Breast epithelium (tissue), 4 donors: ENCODE results near the gene RBL2. TPM values are rescaled to one million over a fixed set of nuclear protein-coding genes. Genes with fewer than 3 reads are reported as not detected.

ENCODE experiments used
- DNase-seq, 2 donors: peaks; one replicate each; pipeline ENCODE4 v3.0.0-alpha.2; 2019; ENCODE audit warnings: low spot score in 2 of 2
- H3K27ac ChIP-seq, 2 donors: fragments of 200-600 bp; sonication (generic) in 1 of 2; one replicate each; pipeline ENCODE4 v1.5.1; 2016 to 2019; ENCODE audit warnings: mild to moderate bottlenecking in 1 of 2
- H3K27me3 ChIP-seq, 2 donors: fragments of 200-600 bp; sonication (generic) in 1 of 2; one replicate each; pipeline versions ENCODE4 v1.5.1 to v1.6.0; 2017 to 2019; ENCODE audit warnings: control low read depth in 1 of 2, mild to moderate bottlenecking in 1 of 2
- H3K36me3 ChIP-seq: fragments of 200-600 bp; one replicate; pipeline ENCODE4 v1.5.1; 2019
- H3K4me1 ChIP-seq, 2 donors: fragments of 200-600 bp; sonication (generic); one replicate each; pipeline ENCODE4 v1.5.1; 2016 to 2019; ENCODE audit warnings: control low read depth in 1 of 2
- H3K4me3 ChIP-seq, 3 donors: fragments of 200-600 bp; sonication (generic); 1 replicate in 2 of 3; 2 replicates in 1 of 3; pipeline ENCODE4 v1.5.1; 2016 to 2019; ENCODE audit warnings: mild to moderate bottlenecking in 3 of 3, moderate library complexity in 2 of 3
- H3K9me3 ChIP-seq, 2 donors: fragments of 200-600 bp; sonication (generic) in 1 of 2; one replicate each; pipeline ENCODE4 v1.5.1; 2016 to 2019; ENCODE audit warnings: control low read depth in 1 of 2
- POLR2A ChIP-seq: fragments of 450-650 bp; IDR thresholded peaks from one replicate; pipeline ENCODE4 v1.6.1; 2016; ENCODE audit warnings: antibody characterized with exemption, mild to moderate bottlenecking, moderate library complexity
- POLR2AphosphoS5 ChIP-seq, 3 donors: sonication (generic); formaldehyde crosslinking; IDR thresholded peaks; one replicate each; pipeline ENCODE4 v1.6.1; 2017; ENCODE audit warnings: antibody characterized with exemption in 3 of 3
- intact Hi-C: fragments of 100-400 bp; cut with DNase I; formaldehyde crosslinking; loops from one replicate; pipeline ENCODE4 v1.15.1; 2023; ENCODE audit warnings: low total_unique reads
- total RNA-seq, 3 donors: library from RNA; depleted of rRNA; stranded (reverse); fragments of >200 nt; gene quantifications; one replicate each; pipeline ENCODE4 v1.1.0, GENCODE V29; 2016
- TF ChIP-seq, protein P1 (sequence below), 3 donors: fragments of 450-650 bp; IDR thresholded peaks; one replicate each; pipeline ENCODE4 v1.5.1; 2016 to 2017; ENCODE audit warnings: antibody characterized with exemption in 3 of 3, mild to moderate bottlenecking in 3 of 3, moderate library complexity in 3 of 3

RBL2 gene
- total RNA-seq, 3 donors from 2014 or later, result 118 to 146 (median 123) TPM

- Histone ChIP-seq H3K9me3 (peaks cover 0 to 4% of the 10 kb centered on the region in 2 donors), H3K4me1 (no peaks in the 10 kb centered on the region), H3K4me3 (no peak overlapping the region), H3K27ac (peak overlapping the region; percentile 17 to 30), H3K27me3 (no peaks in the 10 kb centered on the region), H3K36me3 (no peaks in the 10 kb centered on the region)
- TF ChIP-seq, protein P1, sequence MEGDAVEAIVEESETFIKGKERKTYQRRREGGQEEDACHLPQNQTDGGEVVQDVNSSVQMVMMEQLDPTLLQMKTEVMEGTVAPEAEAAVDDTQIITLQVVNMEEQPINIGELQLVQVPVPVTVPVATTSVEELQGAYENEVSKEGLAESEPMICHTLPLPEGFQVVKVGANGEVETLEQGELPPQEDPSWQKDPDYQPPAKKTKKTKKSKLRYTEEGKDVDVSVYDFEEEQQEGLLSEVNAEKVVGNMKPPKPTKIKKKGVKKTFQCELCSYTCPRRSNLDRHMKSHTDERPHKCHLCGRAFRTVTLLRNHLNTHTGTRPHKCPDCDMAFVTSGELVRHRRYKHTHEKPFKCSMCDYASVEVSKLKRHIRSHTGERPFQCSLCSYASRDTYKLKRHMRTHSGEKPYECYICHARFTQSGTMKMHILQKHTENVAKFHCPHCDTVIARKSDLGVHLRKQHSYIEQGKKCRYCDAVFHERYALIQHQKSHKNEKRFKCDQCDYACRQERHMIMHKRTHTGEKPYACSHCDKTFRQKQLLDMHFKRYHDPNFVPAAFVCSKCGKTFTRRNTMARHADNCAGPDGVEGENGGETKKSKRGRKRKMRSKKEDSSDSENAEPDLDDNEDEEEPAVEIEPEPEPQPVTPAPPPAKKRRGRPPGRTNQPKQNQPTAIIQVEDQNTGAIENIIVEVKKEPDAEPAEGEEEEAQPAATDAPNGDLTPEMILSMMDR (IDR thresholded peaks at IDR 0.05), result no peak
- TF ChIP-seq POLR2AphosphoS5 (IDR thresholded peaks at IDR 0.05) (no peak), POLR2A (no peak)
- intact Hi-C loops, result loop anchor here (5.0 kb wide), 1 partner anchor 1939 kb away; no protein-coding TSS in a partner anchor
- no peak for DNase-seq
Measured at GRCh38 chr16:53428681-53429080, 5.6 kb upstream of the RBL2 start.

- TF ChIP-seq POLR2AphosphoS5 (IDR thresholded peaks at IDR 0.05), result no peak
- TF ChIP-seq, protein P1 (IDR thresholded peaks at IDR 0.05), result no peak
- no peak for TF ChIP-seq POLR2A
- Histone ChIP-seq H3K27ac (peak overlapping the region; percentile 22 to 30), H3K9me3 (no peaks in the 10 kb centered on the region), H3K4me1 (no peaks in the 10 kb centered on the region), H3K27me3 (no peaks in the 10 kb centered on the region), H3K36me3 (no peaks in the 10 kb centered on the region), H3K4me3 (no peak overlapping the region)
- no peak for DNase-seq
- intact Hi-C loops, result loop anchor here (5.0 kb wide), 1 partner anchor 1938 kb away; no protein-coding TSS in a partner anchor
Measured at GRCh38 chr16:53429221-53429943, 4.9 kb upstream of the RBL2 start.

DNA sequence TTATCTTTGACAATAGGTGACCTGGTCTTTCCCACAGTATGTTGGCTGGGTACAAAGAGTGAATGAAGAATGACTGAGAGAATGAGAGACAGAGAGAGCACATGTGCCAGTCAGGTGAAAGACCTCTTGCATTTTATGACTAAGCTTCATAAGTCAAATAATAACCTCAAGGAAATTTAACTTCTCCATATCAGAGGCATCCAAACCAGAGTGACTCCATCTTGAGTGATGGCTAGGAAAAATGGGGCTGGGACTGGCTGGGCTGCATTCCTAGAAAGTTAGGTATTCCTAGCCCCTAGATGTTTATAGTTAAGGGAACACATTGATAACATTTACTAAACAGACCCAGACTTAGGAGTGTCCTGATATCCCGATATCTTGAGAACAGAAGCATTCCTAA lies 3.9 kb upstream of the RBL2 start:
- H3K36me3 ChIP-seq, result no peaks in the 10 kb centered on the region
- no peak overlapping the region for H3K4me3 ChIP-seq
- intact Hi-C loops, result no loop called here
- TF ChIP-seq, protein P1 (IDR thresholded peaks at IDR 0.05), result no peak
- TF ChIP-seq POLR2AphosphoS5 (IDR thresholded peaks at IDR 0.05) (no peak), POLR2A (no peak)
- no peaks in the 10 kb centered on the region for H3K27me3 ChIP-seq
- no peaks in the 10 kb centered on the region for H3K9me3 ChIP-seq
- no peaks in the 10 kb centered on the region for H3K4me1 ChIP-seq
- no peak overlapping the region for H3K27ac ChIP-seq
- no peak for DNase-seq

DNA sequence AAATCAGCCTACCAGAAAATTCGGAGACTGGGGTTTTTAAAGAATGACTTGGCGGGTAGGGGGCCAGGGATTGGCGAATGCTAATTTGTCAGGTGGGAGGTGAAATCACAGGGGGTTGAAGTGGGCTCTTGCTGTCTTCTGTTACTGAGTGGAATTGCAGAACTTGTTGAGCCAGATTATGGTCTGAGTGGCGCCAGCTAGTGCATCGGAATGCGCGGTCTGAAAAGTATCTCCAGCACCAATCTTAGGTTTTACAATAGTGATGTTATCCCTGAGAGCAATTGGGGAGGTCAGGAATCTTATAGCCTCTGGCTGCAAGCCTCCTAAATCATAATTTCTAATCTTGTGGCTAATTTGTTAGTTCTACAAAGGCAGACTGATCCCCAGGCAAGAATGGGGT lies 762 bp upstream of the RBL2 start:
- H3K4me1 ChIP-seq, result peaks cover 0 to 7% of the 10 kb centered on the region in 2 donors
- peak in 1 of 2 donors; percentile 37 for DNase-seq
- H3K27me3 ChIP-seq, result no peaks in the 10 kb centered on the region
- peak overlapping the region in 2 of 3 donors; percentile 76 to 99 for H3K4me3 ChIP-seq
- intact Hi-C loops, result no loop called here
- TF ChIP-seq POLR2AphosphoS5 (IDR thresholded peaks at IDR 0.05) (no peak), POLR2A (no peak)
- TF ChIP-seq, protein P1 (IDR thresholded peaks at IDR 0.05), result no peak
- H3K9me3 ChIP-seq, result no peaks in the 10 kb centered on the region
- peak overlapping the region; percentile 90 to 96 for H3K27ac ChIP-seq
- no peaks in the 10 kb centered on the region for H3K36me3 ChIP-seq

- Histone ChIP-seq H3K9me3 (no peaks in the 10 kb centered on the region), H3K4me1 (peaks cover 0 to 7% of the 10 kb centered on the region in 2 donors), H3K4me3 (peak overlapping the region; percentile 76 to 99 (median 85)), H3K27me3 (no peaks in the 10 kb centered on the region), H3K27ac (peak overlapping the region; percentile 90 to 96), H3K36me3 (no peaks in the 10 kb centered on the region)
- peak in 1 of 3 donors; percentile 6 for TF ChIP-seq POLR2AphosphoS5 (IDR thresholded peaks at IDR 0.05)
- no peak for TF ChIP-seq POLR2A
- intact Hi-C loops, result no loop called here
- DNase-seq, result no peak
Measured at GRCh38 chr16:53433930-53434376, 318 bp upstream of the RBL2 start.
